ENCODE results near the gene MAN1A2. TPM values are rescaled to one million over a fixed set of nuclear protein-coding genes. Genes with fewer than 3 reads are reported as not detected.

MAN1A2 gene
- total and polyA plus RNA-seq, 9 of the 15 experiments (the other 6 are each of a cell fraction or from before 2014, with no cell fraction given) = 4.2 to 38.4 (median 18.7) TPM

- peak; percentile 94 for TF ChIP-seq MGA (IDR thresholded peaks at IDR 0.05)
- peak; percentile 41; the same call in 1 of the 2 replicates for TF ChIP-seq MYBL2 (IDR thresholded peaks at IDR 0.05; ENCODE audit: low read depth)
- TF ChIP-seq MYBL2 (CRISPR knock-in tag; IDR thresholded peaks at IDR 0.05; ENCODE audit: borderline replicate concordance) = no peak
- no peak for TF ChIP-seq NR3C1 (CRISPR knock-in tag; IDR thresholded peaks at IDR 0.05)
- TF ChIP-seq MEF2D (tag; conservative IDR thresholded peaks at IDR 0.05; ENCODE audit: low read depth) = 0 out of 2 replicates have a peak, but pooled peaks have one; percentile 58
- TF ChIP-seq ZFP91 (CRISPR knock-in tag; IDR thresholded peaks at IDR 0.05) = no peak
- TF ChIP-seq SUPT5H (IDR thresholded peaks at IDR 0.05) = no peak
- no peak for TF ChIP-seq NR2F6 (CRISPR knock-in tag; IDR thresholded peaks at IDR 0.05)
- no peak for TF ChIP-seq THRAP3 (IDR thresholded peaks at IDR 0.05; ENCODE audit: borderline replicate concordance)
- TF ChIP-seq SMARCC2 (IDR thresholded peaks at IDR 0.05; ENCODE audit: low read depth) = no peak
- TF ChIP-seq ARHGAP35 (IDR thresholded peaks at IDR 0.05; ENCODE audit: partially characterized antibody) = no peak
- no peak for TF ChIP-seq PPARD (CRISPR knock-in tag; IDR thresholded peaks at IDR 0.05)
- TF ChIP-seq MIER1 (IDR thresholded peaks at IDR 0.05; ENCODE audit: low read depth) = no peak
- no peak for TF ChIP-seq CCNT2 (IDR thresholded peaks at IDR 0.05; ENCODE audit: borderline replicate concordance, extremely low read depth, insufficient read length, low read depth, low read length)
- no peak for TF ChIP-seq ZFP36 (IDR thresholded peaks at IDR 0.05; ENCODE audit: low read depth, low read length, partially characterized antibody)
Observed at GRCh38 chr1:117339866-117340700, 27.2 kb upstream of the MAN1A2 start (continued).

Data from K562 (cell line).